Measurements from ENCODE around the gene HCN2.

GRCh38 chr19:592101-592500 is 2.4 kb downstream of the HCN2 start:
- no peak for TF ChIP-seq CTCF (conservative IDR thresholded peaks at IDR 0.05; ENCODE audit: low read depth, low read length)
- no peak for TF ChIP-seq EZH2 (IDR thresholded peaks at IDR 0.05; ENCODE audit: low read length, unreplicated experiment)
- TF ChIP-seq EZH2phosphoT487 (IDR thresholded peaks at IDR 0.05; ENCODE audit: borderline replicate concordance, low read length): no peak
